ENCODE results near the gene ACTL6B. TPM values are rescaled to one million over a fixed set of nuclear protein-coding genes. Genes with fewer than 3 reads are reported as not detected.

The ACTL6B gene
- 0.96 to 1.3 TPM (median 0.99 TPM) in 3 replicates for total RNA-seq (2021)
- Bru-seq, nascent RNA: percentile 6 among the genes with signal in this experiment
- long read RNA-seq, experiment 1, partial matches to known transcripts: 1 of 1 reads
- long read RNA-seq, experiment 1, other reads (novel, unspliced or antisense): 0 of 1 reads
- long read RNA-seq, experiment 2, partial matches to known transcripts: 1 of 1 reads
- long read RNA-seq, experiment 2, other reads (novel, unspliced or antisense): 0 of 1 reads
- long read RNA-seq, experiment 3: 0 reads

DNA sequence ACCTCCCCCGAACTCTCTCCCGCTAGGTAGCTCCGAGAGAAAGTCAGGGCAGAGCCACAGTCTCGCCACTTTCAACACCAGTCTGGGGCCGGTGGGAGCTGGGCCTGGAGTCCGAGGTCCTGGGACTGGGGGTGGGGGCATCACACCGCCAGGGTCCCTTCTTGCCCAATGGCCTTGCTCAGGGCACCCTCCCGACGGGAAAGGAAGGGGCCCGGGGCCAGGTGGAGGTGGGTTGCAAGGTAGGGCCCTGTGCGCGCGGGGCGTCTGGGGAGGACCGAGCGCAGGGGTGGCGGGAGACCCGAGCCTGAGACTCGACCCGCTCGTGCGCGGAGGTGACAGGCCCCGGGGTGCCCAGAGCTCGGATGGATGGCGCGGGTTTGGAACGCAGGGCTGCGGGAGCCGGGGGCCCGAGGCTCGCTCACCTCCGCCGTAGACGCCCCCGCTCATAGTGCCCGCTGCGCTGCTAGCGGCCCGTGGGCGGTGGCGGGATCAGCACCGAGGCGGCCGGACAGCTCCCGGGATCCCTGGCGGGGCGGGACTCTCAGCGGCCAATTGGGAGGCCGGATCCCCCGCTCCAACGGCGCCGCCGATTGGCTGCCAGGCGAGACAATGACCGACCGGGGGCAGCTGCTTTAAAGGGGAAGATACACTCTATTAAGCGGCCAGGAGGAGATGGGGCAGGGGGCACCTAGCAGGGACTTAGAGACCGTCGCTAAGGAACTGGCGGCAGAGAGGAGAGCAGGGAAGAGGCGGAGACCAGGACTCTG lies at the start of gene ACTL6B:
ACTL6B (minus strand) TSS at position 541 of the 767 bp plus-strand sequence; CDS start at position 447, 94 bp downstream.
- ATAC-seq (peak; percentile 94), DNase-seq (ENCODE audit: low spot score) (peak; percentile 94)
- H3K9me3 Mint-ChIP-seq: no peaks in the 10 kb centered on the region
- POLR2A ChIA-PET: interaction anchor here (1.4 kb wide), 1 partner anchor 8 kb away, joined by 4 read pairs; no protein-coding TSS in a partner anchor
- CTCF ChIA-PET: interaction anchor here (0.6 to 2.6 kb wide), 15 partner anchors 8 to 92 kb away, joined by 3 to 23 read pairs (median 4); partner anchors contain the start of genes FBXO24, GNB2, LRCH4 and MOSPD3
- no peak within 1 kb of the TSS for H3K27ac Mint-ChIP-seq
- peaks cover 69% of the 10 kb centered on the region for H3K27me3 Mint-ChIP-seq (ENCODE audit: low read depth)
- H3K36me3 Mint-ChIP-seq: no peaks in the 10 kb centered on the region
- peaks cover 2% of the 10 kb centered on the region; the same call in 1 of the 2 replicates for H3K4me1 Mint-ChIP-seq
- H3K4me3 Mint-ChIP-seq: 0 out of 2 replicates have a peak within 1 kb of the TSS, but pooled peaks have one; percentile 27
- TF ChIP-seq, protein P1, sequence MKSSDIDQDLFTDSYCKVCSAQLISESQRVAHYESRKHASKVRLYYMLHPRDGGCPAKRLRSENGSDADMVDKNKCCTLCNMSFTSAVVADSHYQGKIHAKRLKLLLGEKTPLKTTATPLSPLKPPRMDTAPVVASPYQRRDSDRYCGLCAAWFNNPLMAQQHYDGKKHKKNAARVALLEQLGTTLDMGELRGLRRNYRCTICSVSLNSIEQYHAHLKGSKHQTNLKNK (CRISPR knock-in tag; IDR thresholded peaks at IDR 0.05): no peak
- peak; percentile 81; the same call in 1 of the 2 replicates for TF ChIP-seq RELA (CRISPR knock-in tag; IDR thresholded peaks at IDR 0.05; ENCODE audit: borderline replicate concordance)
- peak; percentile 89; the same call in 1 of the 2 replicates for TF ChIP-seq ZBTB21 (CRISPR knock-in tag; IDR thresholded peaks at IDR 0.05; ENCODE audit: borderline replicate concordance)
- TF ChIP-seq SP1 (CRISPR knock-in tag; conservative IDR thresholded peaks at IDR 0.05): peak; percentile 90
- no peak for TF ChIP-seq ATF1 (CRISPR knock-in tag; IDR thresholded peaks at IDR 0.05)
- TF ChIP-seq, protein P2, sequence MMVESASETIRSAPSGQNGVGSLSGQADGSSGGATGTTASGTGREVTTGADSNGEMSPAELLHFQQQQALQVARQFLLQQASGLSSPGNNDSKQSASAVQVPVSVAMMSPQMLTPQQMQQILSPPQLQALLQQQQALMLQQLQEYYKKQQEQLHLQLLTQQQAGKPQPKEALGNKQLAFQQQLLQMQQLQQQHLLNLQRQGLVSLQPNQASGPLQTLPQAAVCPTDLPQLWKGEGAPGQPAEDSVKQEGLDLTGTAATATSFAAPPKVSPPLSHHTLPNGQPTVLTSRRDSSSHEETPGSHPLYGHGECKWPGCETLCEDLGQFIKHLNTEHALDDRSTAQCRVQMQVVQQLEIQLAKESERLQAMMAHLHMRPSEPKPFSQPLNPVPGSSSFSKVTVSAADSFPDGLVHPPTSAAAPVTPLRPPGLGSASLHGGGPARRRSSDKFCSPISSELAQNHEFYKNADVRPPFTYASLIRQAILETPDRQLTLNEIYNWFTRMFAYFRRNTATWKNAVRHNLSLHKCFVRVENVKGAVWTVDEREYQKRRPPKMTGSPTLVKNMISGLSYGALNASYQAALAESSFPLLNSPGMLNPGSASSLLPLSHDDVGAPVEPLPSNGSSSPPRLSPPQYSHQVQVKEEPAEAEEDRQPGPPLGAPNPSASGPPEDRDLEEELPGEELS (CRISPR knock-in tag; IDR thresholded peaks at IDR 0.05): peak; percentile 98
- TF ChIP-seq, protein P3, sequence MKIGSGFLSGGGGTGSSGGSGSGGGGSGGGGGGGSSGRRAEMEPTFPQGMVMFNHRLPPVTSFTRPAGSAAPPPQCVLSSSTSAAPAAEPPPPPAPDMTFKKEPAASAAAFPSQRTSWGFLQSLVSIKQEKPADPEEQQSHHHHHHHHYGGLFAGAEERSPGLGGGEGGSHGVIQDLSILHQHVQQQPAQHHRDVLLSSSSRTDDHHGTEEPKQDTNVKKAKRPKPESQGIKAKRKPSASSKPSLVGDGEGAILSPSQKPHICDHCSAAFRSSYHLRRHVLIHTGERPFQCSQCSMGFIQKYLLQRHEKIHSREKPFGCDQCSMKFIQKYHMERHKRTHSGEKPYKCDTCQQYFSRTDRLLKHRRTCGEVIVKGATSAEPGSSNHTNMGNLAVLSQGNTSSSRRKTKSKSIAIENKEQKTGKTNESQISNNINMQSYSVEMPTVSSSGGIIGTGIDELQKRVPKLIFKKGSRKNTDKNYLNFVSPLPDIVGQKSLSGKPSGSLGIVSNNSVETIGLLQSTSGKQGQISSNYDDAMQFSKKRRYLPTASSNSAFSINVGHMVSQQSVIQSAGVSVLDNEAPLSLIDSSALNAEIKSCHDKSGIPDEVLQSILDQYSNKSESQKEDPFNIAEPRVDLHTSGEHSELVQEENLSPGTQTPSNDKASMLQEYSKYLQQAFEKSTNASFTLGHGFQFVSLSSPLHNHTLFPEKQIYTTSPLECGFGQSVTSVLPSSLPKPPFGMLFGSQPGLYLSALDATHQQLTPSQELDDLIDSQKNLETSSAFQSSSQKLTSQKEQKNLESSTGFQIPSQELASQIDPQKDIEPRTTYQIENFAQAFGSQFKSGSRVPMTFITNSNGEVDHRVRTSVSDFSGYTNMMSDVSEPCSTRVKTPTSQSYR (CRISPR knock-in tag; IDR thresholded peaks at IDR 0.05): peak; percentile 85; the same call in 1 of the 2 replicates
- no peak for TF ChIP-seq ZNF396 (CRISPR knock-in tag; IDR thresholded peaks at IDR 0.05; ENCODE audit: borderline replicate concordance)
- TF ChIP-seq TP53 (CRISPR knock-in tag; IDR thresholded peaks at IDR 0.05): peak; percentile 97
- TF ChIP-seq, protein P4, sequence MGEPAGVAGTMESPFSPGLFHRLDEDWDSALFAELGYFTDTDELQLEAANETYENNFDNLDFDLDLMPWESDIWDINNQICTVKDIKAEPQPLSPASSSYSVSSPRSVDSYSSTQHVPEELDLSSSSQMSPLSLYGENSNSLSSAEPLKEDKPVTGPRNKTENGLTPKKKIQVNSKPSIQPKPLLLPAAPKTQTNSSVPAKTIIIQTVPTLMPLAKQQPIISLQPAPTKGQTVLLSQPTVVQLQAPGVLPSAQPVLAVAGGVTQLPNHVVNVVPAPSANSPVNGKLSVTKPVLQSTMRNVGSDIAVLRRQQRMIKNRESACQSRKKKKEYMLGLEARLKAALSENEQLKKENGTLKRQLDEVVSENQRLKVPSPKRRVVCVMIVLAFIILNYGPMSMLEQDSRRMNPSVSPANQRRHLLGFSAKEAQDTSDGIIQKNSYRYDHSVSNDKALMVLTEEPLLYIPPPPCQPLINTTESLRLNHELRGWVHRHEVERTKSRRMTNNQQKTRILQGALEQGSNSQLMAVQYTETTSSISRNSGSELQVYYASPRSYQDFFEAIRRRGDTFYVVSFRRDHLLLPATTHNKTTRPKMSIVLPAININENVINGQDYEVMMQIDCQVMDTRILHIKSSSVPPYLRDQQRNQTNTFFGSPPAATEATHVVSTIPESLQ (CRISPR knock-in tag; IDR thresholded peaks at IDR 0.05): peak; percentile 61; the same call in 1 of the 2 replicates
- TF ChIP-seq, protein P5, sequence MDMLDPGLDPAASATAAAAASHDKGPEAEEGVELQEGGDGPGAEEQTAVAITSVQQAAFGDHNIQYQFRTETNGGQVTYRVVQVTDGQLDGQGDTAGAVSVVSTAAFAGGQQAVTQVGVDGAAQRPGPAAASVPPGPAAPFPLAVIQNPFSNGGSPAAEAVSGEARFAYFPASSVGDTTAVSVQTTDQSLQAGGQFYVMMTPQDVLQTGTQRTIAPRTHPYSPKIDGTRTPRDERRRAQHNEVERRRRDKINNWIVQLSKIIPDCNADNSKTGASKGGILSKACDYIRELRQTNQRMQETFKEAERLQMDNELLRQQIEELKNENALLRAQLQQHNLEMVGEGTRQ (CRISPR knock-in tag; IDR thresholded peaks at IDR 0.05): peak; percentile 56
- TF ChIP-seq, protein P6, sequence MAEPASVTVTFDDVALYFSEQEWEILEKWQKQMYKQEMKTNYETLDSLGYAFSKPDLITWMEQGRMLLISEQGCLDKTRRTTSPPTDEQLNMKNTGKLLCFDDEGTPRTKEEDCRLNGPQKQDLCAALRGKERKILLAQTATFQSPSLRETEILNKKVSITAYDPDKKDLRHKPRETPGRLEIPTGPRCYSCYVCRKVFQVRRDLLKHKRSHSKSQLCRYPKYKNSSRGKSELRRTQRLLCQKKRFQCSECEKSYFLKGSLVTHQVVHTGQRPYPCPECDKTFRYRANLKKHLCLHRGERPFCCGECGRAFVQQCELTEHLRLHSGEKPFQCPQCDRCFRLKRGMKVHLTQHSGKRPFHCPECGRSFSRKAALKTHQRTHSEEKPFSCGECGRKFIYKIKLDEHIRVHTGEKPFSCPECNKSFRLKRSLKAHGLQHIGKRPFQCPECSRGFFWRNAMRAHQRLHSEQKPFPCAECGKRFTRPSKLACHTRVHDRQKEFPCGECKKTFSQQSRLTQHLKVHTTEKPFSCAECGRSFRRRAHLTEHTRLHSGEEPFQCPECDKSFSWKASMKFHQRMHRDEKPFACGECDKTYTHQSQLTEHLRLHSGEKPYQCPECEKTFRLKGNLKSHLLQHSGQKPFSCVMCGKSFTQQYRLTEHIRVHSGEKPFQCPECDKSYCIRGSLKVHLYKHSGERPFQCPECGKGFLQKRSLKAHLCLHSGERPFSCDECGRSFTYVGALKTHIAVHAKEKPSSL (CRISPR knock-in tag; conservative IDR thresholded peaks at IDR 0.05): no peak
- no peak for TF ChIP-seq SOX15 (CRISPR knock-in tag; IDR thresholded peaks at IDR 0.05)
- no peak for TF ChIP-seq IRF2 (CRISPR knock-in tag; IDR thresholded peaks at IDR 0.05; ENCODE audit: borderline replicate concordance, low read depth)
- peak; percentile 81 for TF ChIP-seq NFE2L1 (CRISPR knock-in tag; IDR thresholded peaks at IDR 0.05)
- TF ChIP-seq SMAD3 (CRISPR knock-in tag; IDR thresholded peaks at IDR 0.05; ENCODE audit: borderline replicate concordance): peak; percentile 95; the same call in 1 of the 2 replicates
- peak; percentile 96 for TF ChIP-seq JUN (CRISPR knock-in tag; IDR thresholded peaks at IDR 0.05)
- TF ChIP-seq, protein P7, sequence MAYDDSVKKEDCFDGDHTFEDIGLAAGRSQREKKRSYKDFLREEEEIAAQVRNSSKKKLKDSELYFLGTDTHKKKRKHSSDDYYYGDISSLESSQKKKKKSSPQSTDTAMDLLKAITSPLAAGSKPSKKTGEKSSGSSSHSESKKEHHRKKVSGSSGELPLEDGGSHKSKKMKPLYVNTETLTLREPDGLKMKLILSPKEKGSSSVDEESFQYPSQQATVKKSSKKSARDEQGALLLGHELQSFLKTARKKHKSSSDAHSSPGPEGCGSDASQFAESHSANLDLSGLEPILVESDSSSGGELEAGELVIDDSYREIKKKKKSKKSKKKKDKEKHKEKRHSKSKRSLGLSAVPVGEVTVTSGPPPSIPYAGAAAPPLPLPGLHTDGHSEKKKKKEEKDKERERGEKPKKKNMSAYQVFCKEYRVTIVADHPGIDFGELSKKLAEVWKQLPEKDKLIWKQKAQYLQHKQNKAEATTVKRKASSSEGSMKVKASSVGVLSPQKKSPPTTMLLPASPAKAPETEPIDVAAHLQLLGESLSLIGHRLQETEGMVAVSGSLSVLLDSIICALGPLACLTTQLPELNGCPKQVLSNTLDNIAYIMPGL (CRISPR knock-in tag; IDR thresholded peaks at IDR 0.05): 0 out of 2 replicates have a peak, but pooled peaks have one; percentile 56
- TF ChIP-seq TCF7 (CRISPR knock-in tag; IDR thresholded peaks at IDR 0.05; ENCODE audit: low read depth): peak; percentile 92; the same call in 1 of the 2 replicates
- TF ChIP-seq, protein P8, sequence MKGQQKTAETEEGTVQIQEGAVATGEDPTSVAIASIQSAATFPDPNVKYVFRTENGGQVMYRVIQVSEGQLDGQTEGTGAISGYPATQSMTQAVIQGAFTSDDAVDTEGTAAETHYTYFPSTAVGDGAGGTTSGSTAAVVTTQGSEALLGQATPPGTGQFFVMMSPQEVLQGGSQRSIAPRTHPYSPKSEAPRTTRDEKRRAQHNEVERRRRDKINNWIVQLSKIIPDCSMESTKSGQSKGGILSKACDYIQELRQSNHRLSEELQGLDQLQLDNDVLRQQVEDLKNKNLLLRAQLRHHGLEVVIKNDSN (CRISPR knock-in tag; IDR thresholded peaks at IDR 0.05): peak; percentile 81
- no peak for TF ChIP-seq KAT7 (CRISPR knock-in tag; IDR thresholded peaks at IDR 0.05; ENCODE audit: borderline replicate concordance)
- TF ChIP-seq FOXK1 (CRISPR knock-in tag; IDR thresholded peaks at IDR 0.05): peak; percentile 86
